Neural progenitor cell (in vitro differentiated cells): ENCODE results near the gene UPK3A. TPM values are rescaled to one million over a fixed set of nuclear protein-coding genes. Genes with fewer than 3 reads are reported as not detected.
"Not testable (repeated sequence)": the region's sequence is repeated elsewhere in the genome, so short reads cannot be mapped to it uniquely, and the experiment has no call there.

Experiments
- DNase-seq: peaks from one replicate; pipeline ENCODE4 v3.0.0-alpha.2; 2016; ENCODE audit warnings: low spot score
- H2AFZ ChIP-seq: fragments of 200-600 bp; sonication (generic); replicated peaks from 2 replicates; pipeline ENCODE4 v1.6.1; 2016; ENCODE audit warnings: antibody characterized with exemption
- H3F3A ChIP-seq: fragments of 200-600 bp; sonication (generic); 2 replicates; pipeline ENCODE4 v1.6.1; 2016; ENCODE audit warnings: antibody characterized with exemption, low read depth
- H3K27ac ChIP-seq: fragments of 200-600 bp; sonication (generic); 2 replicates; pipeline ENCODE4 v1.5.1; 2016; ENCODE audit warnings: mild to moderate bottlenecking
- H3K27me3 ChIP-seq: fragments of 200-600 bp; sonication (generic); 2 replicates; pipeline ENCODE4 v1.6.1; 2016; ENCODE audit warnings: mild to moderate bottlenecking, moderate library complexity
- H3K36me3 ChIP-seq: fragments of 200-600 bp; sonication (generic); 2 replicates; pipeline ENCODE4 v1.5.1; 2016
- H3K4me1 ChIP-seq: fragments of 200-600 bp; sonication (generic); 2 replicates; pipeline ENCODE4 v1.6.1; 2016; ENCODE audit warnings: mixed run types
- H3K4me2 ChIP-seq: fragments of 200-600 bp; sonication (generic); 2 replicates; pipeline ENCODE4 v1.6.1; 2016
- H3K4me3 ChIP-seq: fragments of 200-600 bp; sonication (generic); 2 replicates; pipeline ENCODE4 v1.5.1; 2016
- H3K79me2 ChIP-seq: fragments of 200-600 bp; sonication (generic); 2 replicates; pipeline ENCODE4 v1.6.1; 2016; ENCODE audit warnings: low read depth
- H3K9ac ChIP-seq: fragments of 200-600 bp; sonication (generic); 2 replicates; pipeline ENCODE4 v1.6.1; 2016
- H3K9me3 ChIP-seq: fragments of 200-600 bp; sonication (generic); 2 replicates; pipeline ENCODE4 v1.5.1; 2016; ENCODE audit warnings: low read depth
- H4K20me1 ChIP-seq: fragments of 200-600 bp; sonication (generic); 2 replicates; pipeline ENCODE4 v1.6.1; 2016; ENCODE audit warnings: low read depth
- H3K27ac Mint-ChIP-seq: 3 replicates; pipeline ENCODE4 v1.8.0; 2021; ENCODE audit warnings: mixed read lengths
- H3K27me3 Mint-ChIP-seq: 2 replicates; pipeline ENCODE4 v1.8.0; 2022; ENCODE audit warnings: low read depth, mild to moderate bottlenecking, inconsistent platforms, moderate library complexity, mixed read lengths; ENCODE audit not compliant: insufficient read depth
- H3K36me3 Mint-ChIP-seq: 3 replicates; pipeline ENCODE4 v1.8.0; 2021; ENCODE audit warnings: mixed read lengths
- H3K4me1 Mint-ChIP-seq: 3 replicates; pipeline ENCODE4 v1.8.0; 2021; ENCODE audit warnings: mixed read lengths
- H3K4me3 Mint-ChIP-seq: 3 replicates; pipeline ENCODE4 v1.8.0; 2021; ENCODE audit warnings: mild to moderate bottlenecking, moderate library complexity, mixed read lengths
- H3K9me3 Mint-ChIP-seq: 3 replicates; pipeline ENCODE4 v1.8.0; 2020; ENCODE audit warnings: mixed read lengths
- CTCF ChIP-seq: fragments of 200-600 bp; sonication (generic); IDR thresholded peaks from 2 replicates; pipeline ENCODE4 v1.5.1; 2017; ENCODE audit warnings: antibody characterized with exemption, mild to moderate bottlenecking
- EZH2 ChIP-seq: fragments of 200-600 bp; sonication (generic); IDR thresholded peaks from 2 replicates; pipeline ENCODE4 v1.6.1; 2017; ENCODE audit warnings: antibody characterized with exemption, mild to moderate bottlenecking, moderate library complexity
- EZH2phosphoT487 ChIP-seq: fragments of 200-600 bp; sonication (generic); IDR thresholded peaks from 2 replicates; pipeline ENCODE4 v1.6.1; 2017; ENCODE audit warnings: antibody characterized with exemption
- total RNA-seq: library from RNA; depleted of rRNA; stranded (reverse); fragments of >200 nt; gene quantifications from 2 replicates; pipeline ENCODE4 v1.2.3, GENCODE V29; 2015; ENCODE audit warnings: low replicate concordance

Gene UPK3A
- total RNA-seq, 1 donor from 2014 or later, result not detected

DNA sequence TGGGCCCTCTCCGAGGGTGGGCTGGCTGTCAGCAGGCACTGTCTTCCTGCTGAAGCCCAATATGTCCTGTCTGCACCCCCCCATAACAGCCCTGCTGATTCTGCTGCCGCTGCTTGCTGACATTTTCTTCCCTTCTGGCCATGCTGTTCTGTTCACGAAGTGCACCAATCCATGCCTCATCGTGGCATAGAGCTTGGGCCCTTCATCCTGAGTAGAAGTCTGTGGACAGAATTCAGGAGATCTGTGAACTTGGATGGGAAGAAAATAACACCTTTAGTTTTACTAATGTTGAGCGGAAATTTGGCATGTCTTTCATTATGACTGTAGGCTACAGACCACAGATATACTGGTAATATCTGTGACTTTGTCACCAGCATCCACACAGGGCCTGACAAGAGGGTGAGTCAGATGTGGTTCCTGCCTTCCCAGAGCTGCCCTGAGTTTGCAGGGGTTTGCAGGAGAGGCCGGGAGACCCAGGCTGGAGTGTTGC lies 29.9 kb upstream of the UPK3A start:
- Mint-ChIP-seq H3K27ac (no peak overlapping the region), H3K4me3 (no peak overlapping the region), H3K27me3 (no peaks in the 10 kb centered on the region), H3K36me3 (peaks cover 2% of the 10 kb centered on the region), H3K4me1 (peaks cover 9% of the 10 kb centered on the region), H3K9me3 (peaks cover 5% of the 10 kb centered on the region)
- Histone ChIP-seq H2AFZ (no peak overlapping the region), H3K9me3 (no peaks in the 10 kb centered on the region), H3K27ac (no peak overlapping the region), H4K20me1 (no peaks in the 10 kb centered on the region), H3K27me3 (no peaks in the 10 kb centered on the region), H3K9ac (no peak overlapping the region), H3K4me1 (no peaks in the 10 kb centered on the region), H3K79me2 (no peaks in the 10 kb centered on the region), H3K36me3 (no peaks in the 10 kb centered on the region), H3F3A (no peaks in the 10 kb centered on the region), H3K4me3 (no peak overlapping the region), H3K4me2 (no peak overlapping the region)
- no peak for DNase-seq
- TF ChIP-seq EZH2 (no peak), CTCF (no peak), EZH2phosphoT487 (no peak)

- not testable (repeated sequence) for H2AFZ ChIP-seq, H3K4me1 ChIP-seq, H3K27me3 Mint-ChIP-seq, H3K4me3 ChIP-seq, H3K9me3 ChIP-seq, H3K9me3 Mint-ChIP-seq, H3K4me3 Mint-ChIP-seq, H3K79me2 ChIP-seq, H3K27me3 ChIP-seq, H3K36me3 Mint-ChIP-seq, H3K36me3 ChIP-seq, H4K20me1 ChIP-seq, DNase-seq, H3K27ac ChIP-seq, H3F3A ChIP-seq, H3K4me2 ChIP-seq, H3K9ac ChIP-seq, H3K27ac Mint-ChIP-seq
- H3K4me1 Mint-ChIP-seq, result peaks cover 13% of the 10 kb centered on the region
Observed at GRCh38 chr22:45257941-45258340, 26.8 kb upstream of the UPK3A start.

DNA sequence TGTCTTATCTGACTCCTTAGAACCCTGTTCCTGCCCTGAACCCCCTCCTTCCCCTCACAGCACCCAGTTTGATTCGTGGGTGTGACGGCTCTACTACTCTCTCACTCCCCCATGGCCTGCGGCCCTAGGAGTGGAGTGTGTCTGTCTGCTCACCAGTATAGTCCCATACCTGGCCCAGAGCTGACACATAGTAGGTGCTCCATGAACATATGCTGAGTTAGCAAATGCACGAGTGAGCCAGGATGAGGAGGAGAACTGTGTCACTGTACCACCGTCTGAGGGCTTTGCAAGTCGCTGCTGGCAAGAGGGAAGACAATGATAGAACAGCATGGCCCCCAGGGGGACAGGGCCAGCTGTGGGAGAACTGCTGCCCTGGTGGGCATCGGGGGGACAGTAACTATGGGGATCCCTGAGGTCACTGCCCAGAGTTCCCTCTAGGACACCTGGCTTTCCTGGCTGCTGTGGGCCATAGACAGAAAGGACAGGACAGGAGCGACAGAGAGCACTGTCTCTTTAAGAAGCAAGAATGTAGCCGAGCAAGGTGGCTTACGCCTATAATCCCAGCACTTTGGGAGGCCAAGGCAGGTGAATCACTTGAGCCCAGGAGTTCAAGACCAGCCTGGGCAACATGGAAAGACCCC lies 24.9 kb upstream of the UPK3A start:
- TF ChIP-seq CTCF, result no peak
- TF ChIP-seq EZH2phosphoT487, result no peak
- TF ChIP-seq EZH2, result no peak
- H4K20me1 ChIP-seq, result no peaks in the 10 kb centered on the region
- no peak overlapping the region for H3K4me2 ChIP-seq
- H3K4me3 ChIP-seq, result no peak overlapping the region
- H3K9ac ChIP-seq, result no peak overlapping the region
- Mint-ChIP-seq H3K27ac (no peak overlapping the region), H3K4me1 (peaks cover 16% of the 10 kb centered on the region), H3K36me3 (peaks cover 2% of the 10 kb centered on the region), H3K9me3 (peaks cover 5% of the 10 kb centered on the region), H3K4me3 (no peak overlapping the region), H3K27me3 (peaks cover 6% of the 10 kb centered on the region)
- H3K79me2 ChIP-seq, result no peaks in the 10 kb centered on the region
- no peak for DNase-seq
- no peak overlapping the region for H3K27ac ChIP-seq
- no peaks in the 10 kb centered on the region for H3K27me3 ChIP-seq
- no peaks in the 10 kb centered on the region for H3K9me3 ChIP-seq
- no peaks in the 10 kb centered on the region for H3K36me3 ChIP-seq
- H3F3A ChIP-seq, result no peaks in the 10 kb centered on the region
- no peak overlapping the region for H2AFZ ChIP-seq
- no peaks in the 10 kb centered on the region for H3K4me1 ChIP-seq

GRCh38 chr22:45260395-45260759 lies 24.4 kb upstream of the UPK3A start:
- not testable (repeated sequence) for H3K4me2 ChIP-seq

More at GRCh38 chr22:45260395-45260759, 24.4 kb upstream of the UPK3A start:
- not testable (repeated sequence) for H3K4me1 ChIP-seq, H3K4me3 Mint-ChIP-seq, H3K4me3 ChIP-seq, H2AFZ ChIP-seq, H3K36me3 Mint-ChIP-seq, H3K27ac ChIP-seq, H3K27ac Mint-ChIP-seq, H3K9me3 ChIP-seq, H4K20me1 ChIP-seq, H3K79me2 ChIP-seq, H3K27me3 ChIP-seq, DNase-seq, H3K9me3 Mint-ChIP-seq, H3K27me3 Mint-ChIP-seq, H3F3A ChIP-seq, H3K36me3 ChIP-seq, H3K9ac ChIP-seq
- peaks cover 13% of the 10 kb centered on the region for H3K4me1 Mint-ChIP-seq
